Measurements from ENCODE around the gene GABARAPL2.

- TF ChIP-seq POLR2AphosphoS5 (IDR thresholded peaks at IDR 0.05; ENCODE audit: borderline replicate concordance, low read depth, low read length) (no peak), EZH2 (IDR thresholded peaks at IDR 0.05) (no peak), FOXP2 (optimal IDR thresholded peaks at IDR 0.05; ENCODE audit: control extremely low read depth, extremely low read length, insufficient read depth) (no peak)
Observed at GRCh38 chr16:75603241-75603640, 37.1 kb downstream of the GABARAPL2 start.

Data from SK-N-MC (cell line).